Activated CD8-positive, alpha-beta memory T cell treated with anti-CD3 and anti-CD28 coated beads, Interleukin-2, amount 50 U/mL, for 48 hours (primary cell): Measurements from ENCODE around the gene IL17C.
"Not testable (repeated sequence)": the region's sequence is repeated elsewhere in the genome, so short reads cannot be mapped to it uniquely, and the experiment has no call there.

Experiments used
- DNase-seq: peaks from one replicate; pipeline ENCODE4 v3.0.0-alpha.2; 2020

Gene IL17C

GRCh38 chr16:88662843-88663606, 24.7 kb downstream of the IL17C start, which contains the start of gene MVD:
Gene MVD (minus strand): TSS chr16:88663091. CDS start chr16:88663080, 11 bp downstream.
- peak; percentile 96 for DNase-seq

- no peak for DNase-seq
Measured at GRCh38 chr16:88665148-88665547, 26.8 kb downstream of the IL17C start.

- no peak for DNase-seq
Measured at GRCh38 chr16:88665570-88665969, 27.2 kb downstream of the IL17C start.

GRCh38 chr16:88667461-88667860, 29.1 kb downstream of the IL17C start:
- no peak for DNase-seq

GRCh38 chr16:88669493-88669892, 31.1 kb downstream of the IL17C start:
- not testable (repeated sequence) for DNase-seq

DNA sequence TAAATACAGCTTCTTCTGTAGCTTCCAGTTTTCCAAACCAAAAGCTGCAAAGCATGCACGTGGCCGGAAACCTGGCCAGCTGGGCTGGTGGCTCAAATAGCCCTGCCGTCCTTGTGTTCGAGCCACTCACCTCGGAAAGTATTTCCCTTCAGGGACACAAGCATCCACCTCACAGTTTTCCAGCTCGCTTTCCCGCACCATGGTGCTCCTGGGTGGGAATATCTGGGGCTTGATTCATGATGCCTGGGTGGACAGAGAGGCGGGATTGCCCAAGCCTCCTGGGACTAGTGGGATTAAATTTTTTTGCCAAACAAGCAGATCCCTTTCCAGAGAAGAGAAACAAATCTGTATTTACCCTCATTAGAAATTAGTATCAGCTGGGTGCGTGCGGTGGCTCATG, 31.6 kb downstream of the IL17C start:
- DNase-seq, result no peak

DNA sequence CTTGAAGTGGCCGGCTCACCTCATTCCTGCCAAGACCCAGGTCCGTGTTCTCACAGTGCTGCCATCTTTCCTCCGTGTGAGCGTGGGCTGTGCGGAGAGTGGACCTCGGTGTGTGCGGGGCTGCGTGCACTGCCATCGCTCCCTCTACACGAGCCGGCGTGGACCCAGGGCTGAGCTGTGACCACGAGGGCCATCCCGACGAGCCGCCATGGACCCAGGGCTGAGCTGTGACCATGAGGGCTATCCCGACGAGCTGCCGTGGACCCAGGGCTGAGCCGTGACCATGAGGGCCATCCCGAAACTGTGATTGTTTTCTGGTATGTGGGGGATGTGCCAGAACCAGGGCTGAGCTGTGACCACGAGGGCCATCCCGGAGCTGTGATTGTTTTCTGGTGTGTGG, 33.4 kb downstream of the IL17C start:
- no peak for DNase-seq

- DNase-seq, result no peak
Measured at GRCh38 chr16:88672776-88673175, 34.4 kb downstream of the IL17C start.

GRCh38 chr16:88673716-88674379, 35.5 kb downstream of the IL17C start:
- no peak for DNase-seq

GRCh38 chr16:88676502-88677242, 38.3 kb downstream of the IL17C start:
- DNase-seq, result no peak

DNA sequence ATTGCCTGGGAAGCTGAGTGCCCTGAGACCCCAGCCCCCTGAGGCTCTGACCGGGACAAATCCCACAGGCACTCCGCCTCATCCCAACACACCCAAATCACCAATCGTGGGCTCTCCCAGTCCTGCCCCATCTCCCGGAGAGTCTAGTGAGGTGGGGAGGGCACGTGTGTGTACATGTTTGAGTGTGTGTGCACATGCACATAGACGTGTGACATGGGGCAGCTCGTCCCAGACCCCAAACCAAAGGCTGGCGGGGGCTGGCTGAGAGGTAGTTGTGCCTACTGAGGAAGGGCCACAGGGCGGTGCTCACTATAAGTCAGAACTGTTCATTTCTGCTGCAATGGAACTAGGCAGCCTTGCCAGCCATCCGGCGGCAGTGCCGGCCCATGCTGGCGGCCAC, 39.3 kb downstream of the IL17C start:
- DNase-seq, result no peak

DNA sequence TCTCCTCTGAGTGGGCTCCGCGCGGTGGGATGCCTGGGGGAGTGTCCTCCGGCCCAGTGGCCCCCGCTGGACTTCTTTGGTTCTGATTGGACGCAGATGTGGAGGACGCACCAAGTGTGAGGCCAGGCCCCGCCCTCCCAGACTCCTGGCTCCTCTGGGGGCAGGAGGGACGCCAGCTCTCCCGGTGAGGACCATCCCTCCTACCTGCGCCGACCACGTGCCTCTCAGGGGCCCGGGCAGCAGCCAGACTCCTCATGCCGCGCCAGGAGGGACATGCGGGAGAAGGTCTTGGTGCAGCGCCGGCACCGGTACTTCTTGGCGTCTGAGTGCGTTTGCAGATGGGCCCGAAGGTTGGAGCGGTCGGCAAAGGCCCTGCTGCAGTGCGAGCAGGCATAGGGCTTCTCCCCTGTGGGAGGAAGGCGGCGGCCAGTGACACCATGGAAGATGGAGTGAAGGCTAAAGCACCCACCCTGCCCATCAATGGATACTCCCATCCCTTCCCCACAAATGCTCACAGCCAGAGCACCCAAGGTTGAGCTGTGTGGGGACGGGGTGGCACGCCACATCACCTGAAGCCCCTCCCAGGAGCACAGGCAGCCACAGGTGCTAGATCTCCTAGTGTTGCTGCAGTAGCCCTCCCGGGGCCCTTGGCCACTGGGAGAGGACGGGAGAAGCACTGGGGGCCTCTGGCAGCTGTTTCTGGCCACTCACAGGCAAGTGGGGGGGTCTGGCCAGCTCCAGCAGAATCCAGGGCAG, 40.0 kb downstream of the IL17C start:
- no peak for DNase-seq

- DNase-seq, result no peak
Measured at GRCh38 chr16:88680554-88681083, 42.2 kb downstream of the IL17C start.

- peak; percentile 70 for DNase-seq
Measured at GRCh38 chr16:88681084-88681680, 42.8 kb downstream of the IL17C start.

DNA sequence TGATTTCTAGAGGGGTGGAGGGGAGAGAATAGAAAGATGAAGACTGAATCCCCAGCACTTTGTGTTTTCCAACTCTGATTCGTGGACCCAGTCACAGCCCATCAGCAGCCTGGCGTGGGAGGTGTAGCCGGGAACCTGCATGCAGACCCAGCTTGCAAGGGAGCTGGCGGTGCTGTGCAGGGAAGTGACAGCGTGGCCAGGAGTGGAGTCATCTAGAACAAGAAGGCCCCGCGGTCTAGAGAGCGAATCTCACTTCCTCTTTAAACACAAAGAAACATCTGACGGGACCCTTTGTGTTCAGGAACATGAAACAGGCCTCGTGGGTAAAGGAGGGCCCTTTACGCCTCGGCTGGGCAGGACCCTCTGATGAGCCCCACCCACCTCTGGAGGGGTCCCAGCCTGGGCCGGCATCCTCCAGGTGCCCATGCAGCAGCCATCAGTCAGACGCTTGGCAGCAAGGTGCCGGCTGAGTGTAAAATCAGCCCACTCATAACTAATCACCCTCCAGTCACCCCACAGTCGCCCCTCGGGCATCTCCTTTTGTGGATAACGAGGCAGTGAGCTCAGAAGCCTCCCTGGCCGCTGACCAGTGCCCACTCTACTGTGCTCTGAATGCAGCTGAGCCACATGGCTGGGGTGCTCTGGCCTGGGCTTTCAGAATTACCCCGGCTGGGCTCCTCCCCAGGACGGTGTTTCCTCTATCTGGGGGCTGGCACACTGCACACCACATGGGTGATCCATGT, 43.5 kb downstream of the IL17C start:
- peak; percentile 85 for DNase-seq

- DNase-seq, result no peak
Measured at GRCh38 chr16:88684569-88685155, 46.3 kb downstream of the IL17C start.

- DNase-seq, result peak; percentile 85
Measured at GRCh38 chr16:88685156-88686061, 47.0 kb downstream of the IL17C start.

DNA sequence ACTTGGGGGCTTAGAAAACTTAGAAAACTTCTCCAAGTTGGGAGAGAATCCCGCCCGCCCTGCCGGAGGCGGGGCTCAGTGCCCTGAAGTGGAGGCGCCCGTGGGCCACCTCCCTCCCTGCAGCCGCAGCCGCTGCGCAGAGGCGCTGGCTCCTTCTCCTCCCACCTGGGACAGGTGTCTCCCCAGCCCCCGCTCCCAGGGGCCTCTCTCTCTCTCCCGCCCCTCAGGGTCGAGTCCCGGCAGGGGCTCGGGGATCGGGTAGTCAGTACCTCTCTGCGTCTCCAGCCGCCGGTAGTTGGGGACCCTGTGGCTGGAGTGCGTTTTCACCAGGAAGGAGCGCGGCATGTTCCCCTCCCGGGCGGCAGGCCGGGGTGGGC, 47.7 kb downstream of the IL17C start:
- peak; percentile 74 for DNase-seq

DNA sequence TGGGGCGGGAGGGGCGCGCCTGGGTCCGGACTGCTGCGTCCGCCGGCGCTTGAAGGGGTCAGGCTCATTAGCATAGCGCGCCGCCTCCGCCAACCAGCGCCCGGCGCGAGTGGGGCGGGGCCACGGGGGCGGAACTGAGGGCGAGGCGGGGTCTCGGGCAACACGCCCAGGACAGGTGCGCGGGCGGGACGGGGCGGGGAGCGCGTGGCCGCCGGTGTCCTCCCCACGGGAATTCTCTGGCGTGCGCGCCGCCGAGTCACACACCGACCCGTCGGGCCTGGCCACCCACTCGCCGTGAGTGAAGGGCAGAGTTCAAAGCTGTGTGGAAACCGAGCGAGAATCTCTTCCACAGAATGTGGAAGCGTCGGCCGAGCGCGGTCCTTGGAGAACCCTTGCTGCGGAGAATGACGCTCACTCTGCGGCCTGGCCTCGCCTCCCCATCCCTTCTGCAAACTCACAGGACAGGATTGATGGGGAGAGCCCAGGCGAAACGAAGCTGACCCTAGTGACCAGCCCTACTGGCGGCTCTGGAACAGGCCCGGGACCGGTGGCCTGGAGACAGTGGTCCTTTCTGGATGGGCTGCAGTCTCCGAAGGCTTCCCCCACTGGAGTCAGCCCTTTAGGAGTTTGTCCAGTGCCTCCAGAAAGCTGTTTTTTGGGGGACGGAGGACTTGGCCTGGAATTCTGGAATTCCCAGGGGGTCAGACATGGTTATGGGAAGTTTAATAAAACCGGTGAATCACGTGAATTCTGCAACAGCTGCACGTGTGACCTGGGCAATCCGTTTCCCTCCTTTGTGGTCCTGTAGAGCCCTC, 48.3 kb downstream of the IL17C start, which contains the start of gene SNAI3:
Gene SNAI3 (minus strand): TSS at position 69 of the 815 bp plus-strand sequence. CDS start 101 bp downstream, outside the sequence.
- peak; percentile 95 for DNase-seq
